A549 (cell line): Measurements from ENCODE around the gene FGD5. TPM values are rescaled to one million over a fixed set of nuclear protein-coding genes. Genes with fewer than 3 reads are reported as not detected.

Source experiments
- ATAC-seq, 2 experiments: fragments of 200-7000 bp in 1 of 2; fragments of >200 bp in 1 of 2; cut with Nextera tagmentation in 1 of 2; cut with Tn5 transposase in 1 of 2; 3 replicates each; pipeline versions ENCODE4 v1.8.0 to v1.9.1; 2018 to 2020; ENCODE audit warnings: mild to moderate bottlenecking in 1 of 2, moderate library complexity in 1 of 2
- CTCF ChIA-PET: fragments of 300-600 bp; sonication (Branson Sonifier 250); formaldehyde crosslinking; extraction: SDS; loops from one replicate; lab custom pipeline; 2021; ENCODE audit warnings: antibody characterized with exemption, inconsistent platforms; lab: Yijun Ruan, JAX
- POLR2A ChIA-PET: fragments of 350-600 bp; formaldehyde crosslinking; extraction: SDS; loops from one replicate; lab custom pipeline; 2021; ENCODE audit warnings: antibody characterized with exemption, inconsistent platforms; lab: Yijun Ruan, JAX
- DNase-seq, 2 experiments: peaks; one replicate each; pipeline versions ENCODE4 v3.0.0 to v3.0.0-alpha.2; 2011 to 2016; ENCODE audit warnings: low read depth in 1 of 2, low spot score in 1 of 2
- FAIRE-seq: peaks from 2 replicates; lab custom pipeline; 2011; peaks lifted over from hg19 to GRCh38; lab: Jason Lieb, UNC
- H3K27ac ChIP-seq, 2 experiments: fragments of >200 bp; sonication (Bioruptor Twin); formaldehyde crosslinking; 3 replicates each; pipeline ENCODE4 v1.5.1; 2016 to 2017
- H3K4me1 ChIP-seq: fragments of >200 bp; sonication (Bioruptor Twin); formaldehyde crosslinking; 3 replicates; pipeline ENCODE4 v1.6.1; 2016
- H3K4me2 ChIP-seq: fragments of >200 bp; sonication (Bioruptor Twin); formaldehyde crosslinking; 3 replicates; pipeline ENCODE4 v1.6.1; 2016
- H3K4me3 ChIP-seq: fragments of >200 bp; sonication (Bioruptor Twin); formaldehyde crosslinking; 3 replicates; pipeline ENCODE4 v1.5.1; 2016
- H3K9me3 ChIP-seq: fragments of >200 bp; sonication (Bioruptor Twin); formaldehyde crosslinking; 3 replicates; pipeline ENCODE4 v1.6.1; 2016
- FOXS1 ChIP-seq: fragments of 250-450 bp; sonication (Bioruptor Pico); IDR thresholded peaks from 2 replicates; pipeline ENCODE4 v1.5.0; 2020; ENCODE audit warnings: mild to moderate bottlenecking, moderate library complexity
- JUNB ChIP-seq: fragments of >200 bp; sonication (Bioruptor Twin); formaldehyde crosslinking; IDR thresholded peaks from 2 replicates; pipeline ENCODE4 v1.6.1; 2016
- NPAS2 ChIP-seq: fragments of 250-450 bp; sonication (Bioruptor Pico); IDR thresholded peaks from 2 replicates; pipeline ENCODE4 v1.8.0; 2022; ENCODE audit warnings: mild to moderate bottlenecking, moderate library complexity, borderline replicate concordance
- NR3C1 ChIP-seq: fragments of >200 bp; sonication (Bioruptor Twin); formaldehyde crosslinking; IDR thresholded peaks from 3 replicates; pipeline ENCODE4 v1.6.1; 2017
- ZC3H11A ChIP-seq: fragments of 450-650 bp; IDR thresholded peaks from 2 replicates; pipeline ENCODE4 v1.6.1; 2014; ENCODE audit warnings: antibody characterized with exemption, mild to moderate bottlenecking
- ZNF302 ChIP-seq: fragments of 250-450 bp; sonication (Bioruptor Pico); IDR thresholded peaks from 2 replicates; pipeline ENCODE4 v1.9.0; 2021; ENCODE audit warnings: inconsistent platforms, mild to moderate bottlenecking, moderate library complexity
- WGBS: methylation state at CpG from one replicate; pipeline ENCODE4 v1.1.6; 2017; ENCODE audit errors: missing lambda C conversion rate; 5-methylcytosine and 5-hydroxymethylcytosine counted together
- polyA plus RNA-seq, 4 experiments: library from polyadenylated mRNA; depleted of rRNA in 3 of 4; stranded (reverse); fragments of >200 nt; fragmentation: RNase III in 1 of 4; extraction: RNeasy Plus Mini Kit Qiagen cat#74134 plus additional on column Dnase treatment in 1 of 4; gene quantifications; 2 replicates in 3 of 4; 3 replicates in 1 of 4; pipeline ENCODE4 v1.2.3, GENCODE V29; 2011 to 2017
- TF ChIP-seq, protein P1 (sequence below): fragments of 150-350 bp; IDR thresholded peaks from 2 replicates; pipeline ENCODE4 v1.6.1; 2014; ENCODE audit warnings: low read depth, mild to moderate bottlenecking, low read length
- TF ChIP-seq, protein P2 (sequence below): fragments of >200 bp; sonication (Bioruptor Twin); formaldehyde crosslinking; IDR thresholded peaks from 3 replicates; pipeline ENCODE4 v1.6.1; 2016
- TF ChIP-seq, protein P3 (sequence below): fragments of 250-450 bp; sonication (Bioruptor Pico); IDR thresholded peaks from 2 replicates; pipeline ENCODE4 v1.5.0; 2021; ENCODE audit warnings: mild to moderate bottlenecking, moderate library complexity, borderline replicate concordance
- TF ChIP-seq, protein P4 (sequence below): fragments of 450-650 bp; IDR thresholded peaks from 2 replicates; pipeline ENCODE4 v1.6.1; 2014; ENCODE audit warnings: antibody characterized with exemption
- TF ChIP-seq, protein P5 (sequence below): fragments of >200 bp; sonication (Bioruptor Twin); formaldehyde crosslinking; IDR thresholded peaks from 3 replicates; pipeline ENCODE4 v1.5.1; 2016
- TF ChIP-seq, protein P6 (sequence below): fragments of 200-600 bp; sonication (generic); IDR thresholded peaks from 2 replicates; pipeline ENCODE4 v1.6.1; 2016; ENCODE audit warnings: antibody characterized with exemption, mild to moderate bottlenecking, moderate library complexity

FGD5 gene
- polyA plus RNA-seq, 2 of the 4 experiments (the other 2 are of a cell fraction): 0.16 TPM; not detected in 1

DNA sequence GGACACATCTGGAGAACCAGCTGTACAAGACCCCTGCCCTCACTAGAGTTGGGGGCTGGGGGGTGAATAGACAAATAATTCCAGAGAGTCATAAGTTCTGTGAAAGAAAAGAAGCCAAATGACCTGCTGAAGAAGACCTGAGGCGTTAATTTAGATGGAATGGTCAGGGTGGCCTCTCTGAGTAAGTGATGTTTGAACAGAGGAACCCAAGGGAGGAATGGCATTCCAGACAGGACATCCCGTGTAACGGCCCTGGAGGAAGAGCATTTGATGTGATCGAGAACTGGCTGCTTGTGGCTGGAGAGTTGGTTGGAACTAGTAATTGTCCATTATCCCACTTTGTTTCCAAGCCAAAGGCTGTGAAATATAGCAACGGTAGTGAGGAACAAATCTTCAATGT lies 130.4 kb downstream of the FGD5 start:
- WGBS: 30% methylated on average over 5 of the region's 5 CpGs
- no peak for FAIRE-seq
- Histone ChIP-seq H3K27ac (peak overlapping the region; percentile 92 to 98), H3K4me1 (peaks cover 24% of the 10 kb centered on the region), H3K9me3 (no peaks in the 10 kb centered on the region), H3K4me2 (peak overlapping the region; percentile 82), H3K4me3 (peak overlapping the region; percentile 91)
- TF ChIP-seq FOXS1 (CRISPR knock-in tag): no peak
- DNase-seq: no peak
- no peak for ATAC-seq
- ChIA-PET POLR2A (no interaction called here), CTCF (no interaction called here)

DNA sequence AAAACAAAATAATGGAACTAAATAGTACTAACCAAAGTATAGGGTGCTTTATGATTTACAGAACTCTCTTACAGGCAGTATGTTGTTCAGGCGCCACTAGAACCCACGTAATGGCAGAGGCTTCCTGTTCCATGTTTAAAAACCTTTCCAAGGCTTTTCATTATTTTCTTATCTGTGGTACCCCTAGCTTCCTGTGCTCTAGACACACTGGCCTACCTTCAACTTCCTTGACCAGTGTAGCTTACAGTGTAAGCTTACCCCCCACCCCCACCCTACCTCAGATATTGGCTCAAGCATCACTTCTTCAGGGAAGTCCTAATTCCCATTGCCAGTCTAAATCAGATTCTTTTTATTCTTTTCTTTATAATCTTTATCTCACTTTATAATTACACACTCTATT lies 131.5 kb downstream of the FGD5 start:
- Histone ChIP-seq H3K4me3 (no peak overlapping the region), H3K27ac (no peak overlapping the region), H3K4me1 (peaks cover 24% of the 10 kb centered on the region), H3K9me3 (no peaks in the 10 kb centered on the region), H3K4me2 (no peak overlapping the region)
- ChIA-PET POLR2A (no interaction called here), CTCF (interaction anchor here (0.6 kb wide), 1 partner anchor 46 kb away, joined by 4 read pairs; no protein-coding TSS in a partner anchor)
- FAIRE-seq (no peak), DNase-seq (no peak), ATAC-seq (no peak)
- TF ChIP-seq JUNB: no peak
- TF ChIP-seq, protein P1, sequence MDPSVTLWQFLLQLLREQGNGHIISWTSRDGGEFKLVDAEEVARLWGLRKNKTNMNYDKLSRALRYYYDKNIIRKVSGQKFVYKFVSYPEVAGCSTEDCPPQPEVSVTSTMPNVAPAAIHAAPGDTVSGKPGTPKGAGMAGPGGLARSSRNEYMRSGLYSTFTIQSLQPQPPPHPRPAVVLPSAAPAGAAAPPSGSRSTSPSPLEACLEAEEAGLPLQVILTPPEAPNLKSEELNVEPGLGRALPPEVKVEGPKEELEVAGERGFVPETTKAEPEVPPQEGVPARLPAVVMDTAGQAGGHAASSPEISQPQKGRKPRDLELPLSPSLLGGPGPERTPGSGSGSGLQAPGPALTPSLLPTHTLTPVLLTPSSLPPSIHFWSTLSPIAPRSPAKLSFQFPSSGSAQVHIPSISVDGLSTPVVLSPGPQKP: no peak
- TF ChIP-seq NR3C1: no peak
- TF ChIP-seq, protein P2, sequence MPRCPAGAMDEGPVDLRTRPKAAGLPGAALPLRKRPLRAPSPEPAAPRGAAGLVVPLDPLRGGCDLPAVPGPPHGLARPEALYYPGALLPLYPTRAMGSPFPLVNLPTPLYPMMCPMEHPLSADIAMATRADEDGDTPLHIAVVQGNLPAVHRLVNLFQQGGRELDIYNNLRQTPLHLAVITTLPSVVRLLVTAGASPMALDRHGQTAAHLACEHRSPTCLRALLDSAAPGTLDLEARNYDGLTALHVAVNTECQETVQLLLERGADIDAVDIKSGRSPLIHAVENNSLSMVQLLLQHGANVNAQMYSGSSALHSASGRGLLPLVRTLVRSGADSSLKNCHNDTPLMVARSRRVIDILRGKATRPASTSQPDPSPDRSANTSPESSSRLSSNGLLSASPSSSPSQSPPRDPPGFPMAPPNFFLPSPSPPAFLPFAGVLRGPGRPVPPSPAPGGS: no peak
- TF ChIP-seq NPAS2: no peak
- no peak for TF ChIP-seq ZC3H11A
- 92% methylated on average over 2 of the region's 2 CpGs for WGBS

DNA sequence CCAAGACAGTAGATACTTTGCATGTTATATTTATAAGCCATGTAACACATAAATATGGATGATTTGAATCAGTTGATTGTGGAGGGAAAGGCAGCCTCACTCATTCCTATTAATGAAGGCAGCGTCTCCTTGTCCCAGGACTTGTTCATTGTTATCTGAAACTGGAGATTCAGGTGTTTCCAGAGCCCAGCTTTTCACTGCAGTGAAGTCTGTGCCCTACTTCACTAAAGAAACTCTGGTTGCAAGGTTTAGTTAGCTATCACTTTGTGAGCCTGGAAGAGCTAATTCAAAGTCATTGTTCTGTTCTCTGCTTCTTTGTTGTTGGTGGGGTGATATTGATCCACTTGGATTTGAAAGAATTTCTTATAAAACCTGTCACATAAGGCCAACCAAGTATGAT lies 138.4 kb downstream of the FGD5 start:
- no peak overlapping the region for H3K4me3 ChIP-seq
- 95% methylated on average over 1 of the region's 1 CpG for WGBS
- FAIRE-seq (no peak), ATAC-seq (no peak), DNase-seq (no peak)
- ChIA-PET POLR2A (interaction anchor here (0.7 kb wide), 1 partner anchor 9 kb away, joined by 3 read pairs; no protein-coding TSS in a partner anchor), CTCF (interaction anchor here (0.6 kb wide), 1 partner anchor 424 kb away, joined by 3 read pairs; no protein-coding TSS in a partner anchor)
- H3K27ac ChIP-seq: no peak overlapping the region
- no peak overlapping the region for H3K4me2 ChIP-seq
- H3K4me1 ChIP-seq: no peaks in the 10 kb centered on the region
- TF ChIP-seq, protein P3, sequence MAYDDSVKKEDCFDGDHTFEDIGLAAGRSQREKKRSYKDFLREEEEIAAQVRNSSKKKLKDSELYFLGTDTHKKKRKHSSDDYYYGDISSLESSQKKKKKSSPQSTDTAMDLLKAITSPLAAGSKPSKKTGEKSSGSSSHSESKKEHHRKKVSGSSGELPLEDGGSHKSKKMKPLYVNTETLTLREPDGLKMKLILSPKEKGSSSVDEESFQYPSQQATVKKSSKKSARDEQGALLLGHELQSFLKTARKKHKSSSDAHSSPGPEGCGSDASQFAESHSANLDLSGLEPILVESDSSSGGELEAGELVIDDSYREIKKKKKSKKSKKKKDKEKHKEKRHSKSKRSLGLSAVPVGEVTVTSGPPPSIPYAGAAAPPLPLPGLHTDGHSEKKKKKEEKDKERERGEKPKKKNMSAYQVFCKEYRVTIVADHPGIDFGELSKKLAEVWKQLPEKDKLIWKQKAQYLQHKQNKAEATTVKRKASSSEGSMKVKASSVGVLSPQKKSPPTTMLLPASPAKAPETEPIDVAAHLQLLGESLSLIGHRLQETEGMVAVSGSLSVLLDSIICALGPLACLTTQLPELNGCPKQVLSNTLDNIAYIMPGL (CRISPR knock-in tag): no peak
- TF ChIP-seq ZNF302 (CRISPR knock-in tag): no peak
- TF ChIP-seq, protein P4, sequence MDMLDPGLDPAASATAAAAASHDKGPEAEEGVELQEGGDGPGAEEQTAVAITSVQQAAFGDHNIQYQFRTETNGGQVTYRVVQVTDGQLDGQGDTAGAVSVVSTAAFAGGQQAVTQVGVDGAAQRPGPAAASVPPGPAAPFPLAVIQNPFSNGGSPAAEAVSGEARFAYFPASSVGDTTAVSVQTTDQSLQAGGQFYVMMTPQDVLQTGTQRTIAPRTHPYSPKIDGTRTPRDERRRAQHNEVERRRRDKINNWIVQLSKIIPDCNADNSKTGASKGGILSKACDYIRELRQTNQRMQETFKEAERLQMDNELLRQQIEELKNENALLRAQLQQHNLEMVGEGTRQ: no peak
- TF ChIP-seq, protein P5, sequence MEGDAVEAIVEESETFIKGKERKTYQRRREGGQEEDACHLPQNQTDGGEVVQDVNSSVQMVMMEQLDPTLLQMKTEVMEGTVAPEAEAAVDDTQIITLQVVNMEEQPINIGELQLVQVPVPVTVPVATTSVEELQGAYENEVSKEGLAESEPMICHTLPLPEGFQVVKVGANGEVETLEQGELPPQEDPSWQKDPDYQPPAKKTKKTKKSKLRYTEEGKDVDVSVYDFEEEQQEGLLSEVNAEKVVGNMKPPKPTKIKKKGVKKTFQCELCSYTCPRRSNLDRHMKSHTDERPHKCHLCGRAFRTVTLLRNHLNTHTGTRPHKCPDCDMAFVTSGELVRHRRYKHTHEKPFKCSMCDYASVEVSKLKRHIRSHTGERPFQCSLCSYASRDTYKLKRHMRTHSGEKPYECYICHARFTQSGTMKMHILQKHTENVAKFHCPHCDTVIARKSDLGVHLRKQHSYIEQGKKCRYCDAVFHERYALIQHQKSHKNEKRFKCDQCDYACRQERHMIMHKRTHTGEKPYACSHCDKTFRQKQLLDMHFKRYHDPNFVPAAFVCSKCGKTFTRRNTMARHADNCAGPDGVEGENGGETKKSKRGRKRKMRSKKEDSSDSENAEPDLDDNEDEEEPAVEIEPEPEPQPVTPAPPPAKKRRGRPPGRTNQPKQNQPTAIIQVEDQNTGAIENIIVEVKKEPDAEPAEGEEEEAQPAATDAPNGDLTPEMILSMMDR: no peak
- TF ChIP-seq, protein P6, sequence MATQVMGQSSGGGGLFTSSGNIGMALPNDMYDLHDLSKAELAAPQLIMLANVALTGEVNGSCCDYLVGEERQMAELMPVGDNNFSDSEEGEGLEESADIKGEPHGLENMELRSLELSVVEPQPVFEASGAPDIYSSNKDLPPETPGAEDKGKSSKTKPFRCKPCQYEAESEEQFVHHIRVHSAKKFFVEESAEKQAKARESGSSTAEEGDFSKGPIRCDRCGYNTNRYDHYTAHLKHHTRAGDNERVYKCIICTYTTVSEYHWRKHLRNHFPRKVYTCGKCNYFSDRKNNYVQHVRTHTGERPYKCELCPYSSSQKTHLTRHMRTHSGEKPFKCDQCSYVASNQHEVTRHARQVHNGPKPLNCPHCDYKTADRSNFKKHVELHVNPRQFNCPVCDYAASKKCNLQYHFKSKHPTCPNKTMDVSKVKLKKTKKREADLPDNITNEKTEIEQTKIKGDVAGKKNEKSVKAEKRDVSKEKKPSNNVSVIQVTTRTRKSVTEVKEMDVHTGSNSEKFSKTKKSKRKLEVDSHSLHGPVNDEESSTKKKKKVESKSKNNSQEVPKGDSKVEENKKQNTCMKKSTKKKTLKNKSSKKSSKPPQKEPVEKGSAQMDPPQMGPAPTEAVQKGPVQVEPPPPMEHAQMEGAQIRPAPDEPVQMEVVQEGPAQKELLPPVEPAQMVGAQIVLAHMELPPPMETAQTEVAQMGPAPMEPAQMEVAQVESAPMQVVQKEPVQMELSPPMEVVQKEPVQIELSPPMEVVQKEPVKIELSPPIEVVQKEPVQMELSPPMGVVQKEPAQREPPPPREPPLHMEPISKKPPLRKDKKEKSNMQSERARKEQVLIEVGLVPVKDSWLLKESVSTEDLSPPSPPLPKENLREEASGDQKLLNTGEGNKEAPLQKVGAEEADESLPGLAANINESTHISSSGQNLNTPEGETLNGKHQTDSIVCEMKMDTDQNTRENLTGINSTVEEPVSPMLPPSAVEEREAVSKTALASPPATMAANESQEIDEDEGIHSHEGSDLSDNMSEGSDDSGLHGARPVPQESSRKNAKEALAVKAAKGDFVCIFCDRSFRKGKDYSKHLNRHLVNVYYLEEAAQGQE: no peak
- no peaks in the 10 kb centered on the region for H3K9me3 ChIP-seq
